Globus pallidus (tissue), 1 donor: ENCODE results near the gene FZR1.
A peak's percentile ranks its signal among the peaks of the same experiment; 100 is the strongest.

ENCODE experiments used
- DNase-seq: peaks from one replicate; pipeline ENCODE4 v3.0.0-alpha.2; 2015; ENCODE audit warnings: low spot score

FZR1 gene

DNA sequence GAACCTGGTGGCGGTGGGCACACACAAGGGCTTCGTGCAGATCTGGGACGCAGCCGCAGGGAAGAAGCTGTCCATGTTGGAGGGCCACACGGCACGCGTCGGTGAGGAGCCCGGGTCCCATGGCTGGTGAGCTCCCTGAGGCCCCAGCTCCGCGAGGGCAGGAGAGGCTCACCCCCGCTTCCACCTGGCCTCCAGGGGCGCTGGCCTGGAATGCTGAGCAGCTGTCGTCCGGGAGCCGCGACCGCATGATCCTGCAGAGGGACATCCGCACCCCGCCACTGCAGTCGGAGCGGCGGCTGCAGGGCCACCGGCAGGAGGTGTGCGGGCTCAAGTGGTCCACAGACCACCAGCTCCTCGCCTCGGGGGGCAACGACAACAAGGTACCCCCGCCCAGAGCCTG lies 25.6 kb downstream of the FZR1 start:
- no peak for DNase-seq

GRCh38 chr19:3532154-3532786 lies 26.2 kb downstream of the FZR1 start:
- DNase-seq: no peak

GRCh38 chr19:3533033-3533432 lies 26.9 kb downstream of the FZR1 start:
- no peak for DNase-seq

DNA sequence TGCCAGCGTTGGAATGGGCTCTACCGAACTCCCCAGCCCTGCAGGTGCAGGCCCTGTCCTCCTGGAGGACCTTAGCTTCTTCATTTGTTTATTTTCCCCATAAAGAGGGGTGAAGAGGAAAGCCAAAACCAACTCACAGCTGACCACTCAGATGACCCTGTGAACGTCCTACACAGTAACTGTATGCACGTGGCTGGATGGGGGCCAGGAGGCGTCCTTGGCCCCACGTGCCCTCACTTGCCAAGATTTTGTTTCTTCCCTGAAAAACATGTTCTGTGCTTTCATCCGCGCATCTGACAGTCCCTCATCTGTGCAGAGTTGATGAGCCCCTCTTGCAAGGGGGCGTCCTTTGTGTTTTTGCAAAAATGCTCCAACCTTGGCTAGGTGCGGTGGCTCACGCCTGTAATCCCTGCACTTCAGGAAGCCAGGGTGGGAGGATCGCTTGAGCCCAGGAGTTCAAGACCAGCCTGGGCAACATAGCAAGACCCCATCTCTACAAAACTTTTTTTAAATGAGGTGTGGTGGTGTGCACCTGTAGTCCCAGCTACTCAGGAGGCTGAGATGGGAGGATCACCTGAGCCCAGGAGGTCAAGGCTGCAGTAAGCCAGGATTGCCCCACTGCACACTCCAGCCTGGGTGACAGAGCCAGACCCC lies 27.6 kb downstream of the FZR1 start:
- no peak for DNase-seq

DNA sequence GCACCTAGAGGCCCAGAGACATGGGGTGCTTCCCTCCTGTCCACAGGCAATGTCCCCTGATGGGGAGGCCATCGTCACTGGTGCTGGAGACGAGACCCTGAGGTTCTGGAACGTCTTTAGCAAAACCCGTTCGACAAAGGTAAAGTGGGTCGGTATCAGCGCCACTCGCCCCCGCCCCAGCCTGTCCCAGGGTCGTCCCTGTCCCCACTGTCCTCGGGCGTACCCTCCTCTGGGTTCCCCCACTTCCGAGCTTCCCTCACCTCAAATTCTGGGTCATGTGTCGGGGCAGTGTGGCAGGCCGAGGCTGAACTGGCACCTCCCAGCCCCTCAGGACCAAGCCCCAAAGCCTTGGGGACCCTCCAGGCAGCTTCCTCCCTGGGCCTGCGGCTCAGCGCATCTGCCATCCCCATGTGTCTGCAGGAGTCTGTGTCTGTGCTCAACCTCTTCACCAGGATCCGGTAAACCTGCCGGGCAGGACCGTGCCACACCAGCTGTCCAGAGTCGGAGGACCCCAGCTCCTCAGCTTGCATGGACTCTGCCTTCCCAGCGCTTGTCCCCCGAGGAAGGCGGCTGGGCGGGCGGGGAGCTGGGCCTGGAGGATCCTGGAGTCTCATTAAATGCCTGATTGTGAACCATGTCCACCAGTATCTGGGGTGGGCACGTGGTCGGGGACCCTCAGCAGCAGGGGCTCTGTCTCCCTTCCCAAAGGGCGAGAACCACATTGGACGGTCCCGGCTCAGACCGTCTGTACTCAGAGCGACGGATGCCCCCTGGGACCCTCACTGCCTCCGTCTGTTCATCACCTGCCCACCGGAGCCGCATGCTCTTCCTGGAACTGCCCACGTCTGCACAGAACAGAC lies 28.5 kb downstream of the FZR1 start:
- no peak for DNase-seq

DNA sequence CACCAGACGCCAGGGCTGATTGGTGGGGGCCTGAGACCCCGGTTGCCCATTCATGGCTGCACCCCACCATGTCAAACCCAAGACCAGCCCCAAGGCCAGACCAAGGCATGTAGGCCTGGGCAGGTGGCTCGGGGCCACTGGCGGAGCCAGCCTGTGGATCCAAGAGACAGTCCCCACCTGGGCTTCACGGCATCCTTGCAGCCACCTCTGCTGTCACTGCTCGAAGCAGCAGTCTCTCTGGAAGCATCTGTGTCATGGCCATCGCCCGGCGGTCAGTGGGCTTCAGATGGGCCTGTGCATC lies 29.1 kb downstream of the FZR1 start:
- DNase-seq: no peak

DNA sequence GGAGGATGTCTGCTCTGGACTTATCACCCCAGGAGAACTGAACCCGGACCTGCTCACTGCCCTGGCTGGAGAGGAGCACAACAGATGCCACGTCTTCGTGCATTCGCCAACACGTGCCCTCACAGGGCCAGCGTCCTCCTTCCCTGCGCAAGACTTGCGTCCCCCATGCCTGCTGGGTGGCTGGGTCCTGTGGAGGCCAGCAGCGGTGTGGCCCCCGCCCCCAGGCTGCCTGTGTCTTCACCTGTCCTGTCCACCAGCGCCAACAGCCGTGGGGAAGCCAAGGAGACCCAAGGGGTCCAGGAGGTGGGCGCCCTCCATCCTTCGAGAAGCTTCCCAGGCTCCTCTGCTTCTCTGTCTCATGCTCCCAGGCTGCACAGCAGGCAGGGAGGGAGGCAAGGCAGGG lies 29.5 kb downstream of the FZR1 start:
- no peak for DNase-seq

DNA sequence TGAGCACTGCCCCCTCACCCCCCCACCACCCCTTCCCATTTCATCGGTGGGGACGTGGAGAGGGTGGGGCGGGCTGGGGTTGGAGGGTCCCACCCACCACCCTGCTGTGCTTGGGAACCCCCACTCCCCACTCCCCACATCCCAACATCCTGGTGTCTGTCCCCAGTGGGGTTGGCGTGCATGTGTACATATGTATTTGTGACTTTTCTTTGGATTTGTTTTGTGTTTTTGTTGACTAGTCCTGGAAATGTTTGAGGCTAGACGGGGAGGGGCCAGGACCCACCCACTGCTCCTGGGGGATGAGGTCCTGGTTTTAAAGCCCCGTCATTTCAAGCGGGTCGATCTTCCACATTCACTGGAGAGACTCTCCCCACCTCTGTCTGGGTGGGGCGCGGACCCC lies 29.9 kb downstream of the FZR1 start:
- no peak for DNase-seq

GRCh38 chr19:3536429-3537100 lies 30.5 kb downstream of the FZR1 start:
- peak; percentile 86 for DNase-seq

DNA sequence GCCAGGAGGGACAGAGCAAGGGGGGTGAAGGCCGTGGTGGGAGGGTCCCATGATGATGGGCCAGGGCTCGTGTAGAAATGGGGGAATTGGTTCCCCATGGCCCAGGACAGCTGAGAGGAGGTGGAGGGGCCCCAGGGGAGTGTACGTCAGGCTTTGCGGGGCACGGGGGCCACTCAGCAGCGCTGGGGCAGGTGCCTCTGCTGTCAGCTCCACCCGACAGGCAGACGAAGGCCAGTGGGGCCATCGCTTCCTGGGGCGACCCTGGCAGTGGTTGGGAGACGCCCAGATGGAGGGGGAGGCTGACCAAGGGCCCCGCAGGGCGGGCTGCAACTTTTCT lies 31.0 kb downstream of the FZR1 start:
- no peak for DNase-seq

DNA sequence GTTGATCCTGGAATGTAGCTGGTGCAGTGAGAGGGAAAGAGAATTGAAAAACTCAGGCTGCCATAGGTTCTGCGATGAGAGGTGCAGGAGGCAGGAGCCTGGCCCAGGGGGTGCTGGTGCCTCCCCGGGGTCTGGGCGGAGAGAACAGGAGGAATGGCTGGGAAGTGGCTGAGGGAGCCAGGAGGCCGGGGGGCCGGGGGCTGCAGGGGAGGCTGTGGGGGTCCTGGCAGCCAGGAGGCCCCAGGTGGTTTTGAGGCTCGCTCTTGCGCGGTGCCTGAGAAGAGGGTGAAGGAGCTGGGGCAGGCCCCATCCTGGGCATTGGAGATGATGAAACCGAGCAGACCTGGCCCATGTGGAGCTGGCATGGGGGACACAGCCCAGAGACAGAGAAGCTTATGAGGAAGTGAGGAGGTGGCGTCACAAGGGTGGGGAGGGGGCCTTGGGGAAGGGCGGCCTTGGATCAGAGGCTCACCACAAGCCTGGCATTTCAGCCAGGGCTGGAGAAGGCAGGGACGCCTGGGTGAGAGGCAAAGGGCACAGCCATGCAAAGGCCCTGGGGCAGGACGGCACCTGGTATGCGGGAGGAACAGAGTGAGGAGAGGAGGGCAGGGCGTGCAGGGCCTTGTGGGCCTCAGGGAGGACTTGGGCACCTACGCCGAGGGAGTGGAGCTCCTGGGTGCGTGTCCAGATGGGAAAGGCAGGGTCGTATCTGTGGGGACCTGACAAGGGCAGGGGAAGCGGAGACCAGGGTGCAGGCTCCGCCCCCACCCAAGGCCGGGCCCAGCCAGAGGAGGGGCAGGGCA lies 31.5 kb downstream of the FZR1 start:
- DNase-seq: no peak

- no peak for DNase-seq
Observed at GRCh38 chr19:3538258-3538929, 32.3 kb downstream of the FZR1 start.

GRCh38 chr19:3538965-3539755 lies 33.0 kb downstream of the FZR1 start, which contains the start of gene TEKTIP1:
Gene TEKTIP1 (plus strand): TSS chr19:3539174. CDS start chr19:3539178, 4 bp downstream.
- peak; percentile 52 for DNase-seq

DNA sequence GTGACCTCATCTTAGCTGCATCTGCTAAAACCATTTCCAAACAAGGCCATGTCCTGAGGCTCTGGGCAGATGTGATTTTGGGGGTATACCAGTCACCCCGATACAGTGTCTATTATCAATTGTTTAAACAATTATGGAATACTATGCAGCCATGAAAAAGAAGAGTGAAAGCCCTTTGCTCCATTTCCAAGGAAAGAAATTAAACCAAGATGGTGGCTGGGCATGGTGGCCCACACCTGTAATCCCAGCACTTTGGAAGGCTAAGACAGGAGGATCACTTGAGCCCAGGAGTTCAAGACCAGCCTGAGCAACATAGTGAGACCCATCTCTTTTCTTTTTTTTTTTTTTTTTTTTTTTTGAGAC lies 33.6 kb downstream of the FZR1 start:
- no peak for DNase-seq

GRCh38 chr19:3543150-3544057 lies 37.3 kb downstream of the FZR1 start:
- DNase-seq: peak; percentile 82

DNA sequence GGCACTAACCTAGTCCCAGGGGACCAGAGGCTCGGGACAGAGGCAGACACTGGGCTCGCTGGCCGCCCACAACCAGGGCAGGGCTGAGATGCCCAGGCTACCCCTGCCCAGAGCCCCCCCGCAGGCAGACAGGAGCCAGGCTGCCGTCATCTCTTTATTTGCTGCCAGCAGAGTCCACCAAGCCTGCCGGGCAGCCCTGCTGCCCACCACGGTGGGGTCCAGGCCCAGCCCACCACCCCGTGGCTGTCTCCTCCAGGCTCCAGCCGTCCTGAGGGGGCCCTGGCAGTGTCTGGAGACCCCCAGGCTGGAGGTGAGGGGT lies 37.9 kb downstream of the FZR1 start:
- DNase-seq: no peak

DNA sequence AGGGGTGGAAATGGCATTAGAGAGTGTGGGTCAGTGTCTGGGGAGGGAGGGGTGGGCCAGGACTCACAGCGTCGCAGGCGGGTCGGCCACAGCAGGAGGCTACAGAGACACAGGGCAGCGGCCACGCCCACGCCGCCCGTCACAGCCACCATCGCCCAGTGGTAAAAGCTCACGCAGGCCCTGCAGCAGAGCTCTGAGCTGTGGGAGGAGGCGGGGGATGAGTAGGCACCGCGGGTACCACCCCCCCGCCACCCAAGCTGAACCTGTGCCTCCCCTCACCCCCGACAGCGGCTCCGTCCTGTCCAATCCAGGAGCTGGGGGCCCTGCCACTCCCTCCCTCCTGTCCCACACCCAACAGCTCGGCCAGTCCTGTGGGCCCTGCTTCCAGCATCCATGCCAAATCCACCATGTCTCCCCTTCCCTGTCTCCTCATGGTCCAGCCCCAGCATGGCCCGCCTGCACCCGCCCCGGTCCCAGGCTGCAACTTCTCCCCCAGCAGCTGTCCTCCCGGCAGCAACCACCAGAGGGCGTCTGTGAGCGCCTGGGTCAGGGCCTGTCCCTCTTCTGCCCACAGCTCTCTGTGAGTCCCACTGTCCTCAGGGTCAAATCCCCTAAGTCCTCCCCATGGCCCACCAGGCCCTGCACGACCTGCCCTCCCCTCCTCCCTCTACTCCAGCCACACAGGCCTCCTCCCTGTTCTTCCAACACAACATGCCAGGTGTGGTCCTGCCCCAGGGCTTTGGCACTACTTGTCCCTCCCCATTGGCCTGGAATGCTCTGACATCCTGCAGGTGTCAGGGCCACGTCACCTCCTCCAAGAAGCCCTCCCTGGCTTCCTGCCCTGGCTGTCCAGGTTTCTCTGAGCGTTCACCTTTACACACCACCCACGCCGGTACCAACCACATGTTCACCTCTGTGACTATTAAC lies 38.9 kb downstream of the FZR1 start:
- peak; percentile 90 for DNase-seq

DNA sequence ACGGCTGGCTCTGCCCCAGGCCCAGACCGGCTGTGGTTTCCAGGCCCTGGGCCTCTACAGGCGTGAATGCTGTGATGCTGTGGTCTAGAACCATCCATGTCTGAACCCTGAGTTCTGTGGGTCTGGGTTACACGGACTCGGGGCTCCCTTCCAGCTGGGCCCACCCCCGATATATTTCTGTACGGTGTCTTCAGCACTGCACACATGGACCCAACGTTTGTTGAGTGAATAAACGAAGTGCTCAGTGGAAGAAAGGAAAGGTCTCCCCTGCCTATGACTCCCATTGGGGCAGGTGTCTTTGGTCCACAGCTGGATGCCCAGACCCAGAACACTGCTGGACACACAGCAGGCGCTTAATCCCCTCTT lies 39.5 kb downstream of the FZR1 start:
- DNase-seq: no peak

- DNase-seq: no peak
Observed at GRCh38 chr19:3546119-3546518, 40.0 kb downstream of the FZR1 start.
